ENCODE results near the gene RASIP1.
"Not testable (repeated sequence)": the region's sequence is repeated elsewhere in the genome, so short reads cannot be mapped to it uniquely, and the experiment has no call there.

Gene RASIP1

DNA sequence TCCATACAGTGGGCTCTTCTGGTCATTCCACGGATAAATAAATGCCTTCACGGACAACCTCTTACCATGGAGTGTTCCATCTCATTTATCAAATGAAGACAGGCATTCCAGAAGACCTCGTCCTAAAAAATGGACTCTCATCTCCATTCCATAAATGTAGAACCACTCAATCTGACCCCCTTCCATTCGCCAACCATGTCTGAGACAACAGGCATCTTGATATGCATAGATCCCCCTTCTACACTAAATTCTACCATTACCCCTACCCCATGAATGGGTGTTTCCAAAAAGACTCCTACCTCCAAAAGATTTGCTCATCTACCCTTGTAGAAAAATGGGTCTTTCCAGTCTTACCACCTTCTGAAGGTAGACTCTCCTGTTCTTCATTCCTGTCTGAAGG is 9.0 kb downstream of the RASIP1 start:
- DNase-seq (ENCODE audit: low read depth) = no peak

DNA sequence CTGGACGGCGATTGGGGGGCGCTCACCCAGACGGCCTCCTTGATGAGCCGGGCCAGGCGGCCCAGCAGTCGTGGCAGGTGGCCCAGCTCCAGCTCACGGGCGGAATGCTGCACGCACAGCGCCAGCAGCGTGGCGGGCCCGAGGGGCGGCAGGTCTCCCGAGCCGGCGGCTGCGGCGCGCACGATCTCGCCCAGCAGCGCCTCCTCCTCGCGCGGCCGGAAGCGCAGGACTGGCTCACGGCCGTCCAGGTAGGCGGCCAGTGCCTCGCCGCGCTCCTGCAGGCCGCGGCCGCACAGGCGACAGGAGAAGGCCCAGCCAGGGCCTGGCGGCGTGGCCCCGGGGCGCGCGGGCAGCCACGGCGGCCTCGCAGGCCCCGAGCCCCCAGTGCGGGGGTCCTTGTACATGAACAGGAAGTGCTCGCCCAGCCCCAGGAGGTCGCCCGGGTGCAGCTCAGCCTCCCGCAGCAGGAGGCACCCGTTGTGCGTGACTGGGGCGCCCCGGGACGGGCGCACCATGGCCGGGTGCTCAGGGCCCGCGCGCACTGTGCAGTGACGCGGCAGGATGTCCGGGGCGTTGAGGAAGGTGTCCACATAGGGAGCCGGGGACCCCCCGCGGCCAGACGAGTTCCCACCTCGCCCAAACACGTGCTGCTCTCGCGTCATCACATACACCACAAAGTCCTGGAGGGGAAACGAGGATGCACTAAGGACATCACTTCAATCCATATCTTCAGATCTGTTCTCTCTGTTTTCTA is 11.3 kb downstream of the RASIP1 start:
- no peak for DNase-seq (ENCODE audit: low read depth)

DNA sequence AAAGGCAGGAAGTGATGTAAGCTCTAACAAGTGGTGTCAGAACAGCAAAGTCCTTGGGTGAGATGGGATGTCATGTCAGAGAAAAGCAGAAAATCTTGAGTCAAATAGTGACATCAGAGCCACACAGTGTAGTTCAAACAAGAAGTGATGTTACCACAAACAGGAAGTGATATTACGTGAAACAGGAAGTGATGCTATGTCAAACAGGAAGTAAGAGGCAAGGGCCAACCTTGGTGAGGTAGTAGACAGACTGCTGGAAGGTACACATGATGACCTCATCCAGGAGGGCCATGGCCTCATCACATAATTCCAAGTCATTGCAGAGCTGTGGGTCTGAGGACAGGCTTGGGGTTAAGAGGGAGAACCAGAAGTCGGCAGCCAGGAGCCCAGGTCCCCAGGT is 13.9 kb downstream of the RASIP1 start:
- no peak for DNase-seq (ENCODE audit: low read depth)

DNA sequence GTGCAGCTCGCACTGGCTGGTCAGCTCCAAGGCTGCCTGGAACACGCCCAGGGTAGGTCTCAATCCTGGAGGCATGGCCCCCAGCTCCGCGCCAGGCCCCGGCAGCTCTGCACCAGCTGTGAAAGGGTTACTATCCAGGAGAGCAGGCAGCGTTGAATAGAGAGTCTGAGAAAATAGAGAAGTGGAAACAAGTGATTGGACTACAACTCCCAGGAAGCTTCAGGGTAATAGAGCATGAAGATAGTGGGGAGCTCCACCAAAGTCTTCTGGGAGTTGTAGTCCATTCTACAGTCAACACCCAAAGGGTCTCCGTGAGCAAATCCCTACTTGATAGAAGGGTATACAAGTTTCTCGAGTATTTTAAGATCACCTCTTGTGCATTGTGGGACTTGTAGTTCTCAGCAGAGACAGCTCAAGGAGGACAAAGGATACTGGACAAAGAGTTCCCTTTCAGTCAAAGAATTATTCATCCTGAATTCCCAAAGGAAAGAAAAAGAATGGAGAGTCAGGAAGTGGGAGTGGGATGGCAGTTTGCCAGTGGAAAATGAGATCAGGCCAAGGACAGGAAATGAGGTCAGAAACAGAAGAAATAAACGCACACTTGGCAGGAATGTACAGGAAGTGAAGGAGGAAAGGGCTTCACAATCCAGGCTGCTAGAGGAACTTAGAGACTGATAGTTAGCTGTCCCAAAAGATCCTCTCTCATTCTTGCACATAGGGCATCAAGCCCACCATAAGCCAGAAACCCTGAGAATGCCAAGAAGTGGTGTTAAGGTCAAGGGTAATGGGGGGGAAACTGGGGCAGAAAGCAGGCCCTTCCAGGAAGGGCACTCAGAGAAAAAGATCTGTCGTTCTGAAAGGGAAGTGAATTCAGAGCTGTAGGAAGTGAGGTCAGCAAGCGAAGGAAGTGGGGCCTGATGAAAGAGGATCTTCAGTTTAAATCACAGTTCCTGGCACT is 15.3 kb downstream of the RASIP1 start:
- no peak for DNase-seq (ENCODE audit: low read depth)

DNA sequence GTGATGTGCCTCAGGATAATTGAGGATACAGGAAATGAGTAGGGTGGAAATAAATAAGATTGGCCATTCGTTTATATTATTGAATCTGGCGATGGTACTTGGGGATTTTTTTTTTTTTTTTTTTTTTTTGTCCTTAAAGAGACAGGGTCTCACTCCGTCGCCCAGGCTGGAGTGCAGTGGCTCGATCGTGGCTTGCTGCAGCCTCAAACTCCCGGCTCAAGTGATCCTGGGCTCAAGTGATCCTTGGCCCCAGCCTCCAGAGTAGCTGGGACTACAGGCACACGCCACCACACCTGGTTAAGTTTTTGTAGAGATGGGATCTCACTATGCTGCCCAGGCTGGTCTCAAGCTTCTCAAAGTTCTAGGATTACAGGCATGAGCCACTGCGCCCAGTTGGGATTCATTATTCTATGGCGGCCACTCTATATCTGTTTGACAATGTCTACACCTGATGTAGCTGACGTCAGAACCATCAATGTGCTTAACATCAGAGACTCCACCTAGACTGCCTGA is 18.2 kb downstream of the RASIP1 start:
- no peak for DNase-seq (ENCODE audit: low read depth)

DNA sequence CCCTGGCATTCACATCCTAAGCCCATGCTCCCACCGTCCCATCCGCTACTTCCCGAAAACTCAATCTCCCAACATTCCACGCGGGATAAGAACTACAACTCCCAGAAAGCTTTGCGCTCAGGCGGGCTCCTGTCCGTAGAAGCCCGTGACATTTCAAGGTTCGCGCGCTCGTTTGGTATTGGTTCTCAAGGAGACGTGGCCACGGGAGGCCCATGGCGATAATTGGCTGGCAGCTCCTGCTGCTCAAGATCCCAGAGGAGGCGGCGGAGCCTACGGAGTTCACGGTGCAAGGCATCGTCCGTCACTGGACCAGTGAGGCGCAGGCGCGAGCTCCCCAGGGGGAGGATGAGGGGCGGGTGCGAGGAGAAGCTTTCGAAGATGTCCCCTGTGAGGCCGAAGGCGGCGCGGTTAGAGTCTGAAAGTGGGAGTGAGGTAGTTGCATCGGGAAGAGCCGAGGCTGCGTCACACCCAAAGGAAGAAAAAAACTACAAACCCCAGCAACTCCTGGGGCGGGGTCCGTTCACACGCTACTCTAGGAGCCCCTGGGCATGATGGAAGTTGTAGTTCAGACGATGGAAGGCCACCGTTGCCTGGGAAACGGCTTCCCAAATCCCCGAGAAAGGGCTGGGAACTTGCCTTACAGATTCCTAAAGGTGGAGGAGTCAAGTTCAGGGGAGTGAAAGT is 19.7 kb downstream of the RASIP1 start:
- DNase-seq (ENCODE audit: low read depth) = peak; percentile 65

DNA sequence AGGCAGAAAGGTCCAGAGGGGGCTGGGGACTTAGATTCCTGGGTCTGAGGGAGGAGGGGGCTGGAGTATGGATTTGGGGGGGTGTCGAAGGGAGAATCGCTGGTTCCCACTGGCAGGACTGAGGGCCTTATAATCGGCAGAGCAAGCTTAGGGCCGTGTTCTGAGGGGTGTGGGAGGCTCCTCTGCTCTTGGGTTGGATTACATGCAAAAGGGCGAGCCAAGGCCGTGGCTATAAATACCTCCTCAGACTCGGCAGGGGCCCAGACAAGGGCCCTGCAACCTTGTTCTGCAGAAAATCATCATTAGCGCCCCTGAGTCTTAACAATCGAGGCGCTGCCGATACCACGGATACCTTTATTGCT is 20.2 kb downstream of the RASIP1 start:
- no peak for DNase-seq (ENCODE audit: low read depth)

DNA sequence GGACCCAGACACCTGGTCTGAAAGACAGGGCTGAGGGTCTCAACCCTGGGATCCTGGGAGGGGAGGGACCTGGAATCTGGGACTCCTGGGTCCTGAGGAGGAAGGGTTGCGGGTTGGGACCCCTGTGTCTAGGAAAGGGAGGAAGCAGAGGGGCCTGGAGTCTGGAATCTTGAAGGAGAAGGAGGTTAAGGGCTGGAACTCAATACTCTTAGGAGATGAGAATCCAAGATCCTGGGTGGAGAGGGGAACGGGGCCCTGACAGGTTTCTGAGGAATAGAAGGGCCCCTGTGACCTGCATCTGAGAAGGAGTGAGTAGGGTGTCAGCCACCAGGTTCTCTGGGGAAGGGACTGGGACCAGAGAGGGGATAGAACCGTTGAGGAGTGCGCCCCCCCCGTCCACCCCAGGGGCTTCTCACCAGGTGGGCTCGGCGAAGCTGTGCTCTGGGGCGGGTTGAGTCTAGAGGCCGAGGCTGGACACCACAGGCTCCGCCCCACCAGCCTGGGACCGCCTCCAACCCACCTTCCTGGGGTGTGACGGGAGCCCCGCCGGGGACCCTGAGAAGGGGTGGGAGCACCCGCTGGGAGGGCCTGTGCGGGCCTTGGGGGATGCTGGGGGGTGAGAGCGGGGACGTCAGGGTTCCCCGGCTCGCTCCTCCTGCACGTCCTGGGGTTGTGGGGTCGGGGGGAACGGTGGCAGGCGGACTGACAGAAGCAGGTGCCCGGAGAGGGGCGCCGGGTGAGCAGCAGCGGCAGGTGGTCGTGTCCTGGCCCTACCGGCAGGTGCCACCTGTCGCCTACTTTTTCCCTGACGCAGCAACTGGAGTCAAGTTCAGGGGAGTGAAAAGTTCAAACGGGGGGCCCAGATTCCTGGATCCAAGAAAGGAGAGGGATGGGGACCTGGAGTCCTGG is 20.9 kb downstream of the RASIP1 start, which contains the start of gene MAMSTR:
Gene MAMSTR (minus strand): TSS at position 463 of the 909 bp plus-strand sequence. CDS start 694 bp downstream, outside the sequence.
- DNase-seq (ENCODE audit: low read depth) = no peak

DNA sequence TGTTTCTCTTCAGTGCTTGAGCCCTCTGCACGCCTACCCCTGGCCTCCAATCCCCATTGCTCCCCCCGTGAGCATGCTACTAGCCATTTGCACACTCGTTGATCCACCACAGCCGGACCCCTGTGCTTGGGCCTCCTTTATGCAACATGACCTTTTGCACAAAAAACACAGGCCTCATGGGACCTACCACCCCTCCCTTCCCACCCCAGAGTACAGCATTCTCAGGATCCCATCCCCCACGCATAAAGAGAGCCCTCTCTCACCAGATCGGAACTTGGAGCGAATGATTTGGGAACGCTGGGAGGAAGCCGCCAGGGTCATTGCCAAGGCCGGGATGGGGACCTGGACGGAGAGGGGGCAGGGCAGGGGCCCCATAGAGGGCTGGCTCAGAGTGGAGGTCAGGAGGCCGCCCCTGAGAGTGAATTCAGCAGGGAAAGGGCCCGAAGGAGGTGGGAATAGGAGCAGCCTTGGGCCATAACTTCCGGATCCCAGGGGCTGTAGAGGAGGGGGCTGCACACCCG is 21.6 kb downstream of the RASIP1 start:
- no peak for DNase-seq (ENCODE audit: low read depth)

DNA sequence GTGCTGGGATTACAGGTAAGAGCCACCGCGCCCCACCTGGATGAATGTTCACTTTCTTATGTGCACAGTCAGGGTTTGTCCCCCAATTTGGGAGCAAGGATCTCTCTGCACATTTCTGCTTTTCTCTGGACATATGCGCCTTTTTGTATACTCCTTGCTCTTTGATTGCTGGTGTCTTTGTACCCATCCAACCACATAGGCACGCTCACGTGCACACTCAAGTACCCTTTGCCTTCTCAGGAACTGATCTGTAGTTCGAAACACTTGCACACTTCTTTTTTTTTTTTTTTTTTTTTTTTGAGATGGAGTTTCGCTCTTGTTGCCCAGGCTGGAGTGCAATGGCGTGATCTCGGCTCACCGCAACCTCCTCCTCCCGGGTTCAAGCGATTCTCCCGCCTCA is 22.3 kb downstream of the RASIP1 start:
- not testable (repeated sequence) for DNase-seq (ENCODE audit: low read depth)

DNA sequence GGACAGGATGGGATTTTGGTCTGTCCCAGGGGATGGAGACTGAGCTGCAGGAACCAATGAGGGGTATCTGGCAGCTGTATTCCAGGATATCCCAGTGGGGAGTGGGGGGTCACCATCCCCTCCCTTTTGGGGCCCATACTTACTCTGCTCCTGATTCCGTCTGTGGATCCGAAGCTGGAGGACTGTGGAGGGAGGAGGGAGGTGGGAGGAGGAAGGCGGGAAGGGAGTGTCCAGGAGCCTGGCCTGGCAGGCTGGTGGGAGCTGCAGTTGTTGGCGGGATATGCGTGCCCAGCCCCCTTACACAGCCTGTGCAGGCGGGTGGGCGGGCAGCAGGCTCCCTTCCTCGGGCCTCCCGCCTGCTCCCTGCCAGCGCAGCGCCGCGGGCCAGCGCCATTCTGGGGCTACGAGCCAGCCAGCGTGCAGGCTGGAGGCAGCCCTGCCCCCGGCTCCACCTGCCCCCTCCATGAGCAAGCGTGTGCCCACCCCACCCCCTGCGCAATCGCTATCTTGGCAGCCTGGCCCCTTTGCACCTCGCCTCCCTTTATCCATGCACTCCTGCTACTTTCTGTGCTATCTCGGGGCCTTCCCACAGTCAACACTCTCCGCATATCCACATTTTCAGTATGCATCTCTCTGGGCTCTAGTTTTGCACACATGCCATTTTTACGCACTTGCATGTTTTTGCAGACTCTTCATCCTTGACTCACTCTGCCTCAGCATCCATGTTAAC is 23.7 kb downstream of the RASIP1 start:
- DNase-seq (ENCODE audit: low read depth) = no peak

DNA sequence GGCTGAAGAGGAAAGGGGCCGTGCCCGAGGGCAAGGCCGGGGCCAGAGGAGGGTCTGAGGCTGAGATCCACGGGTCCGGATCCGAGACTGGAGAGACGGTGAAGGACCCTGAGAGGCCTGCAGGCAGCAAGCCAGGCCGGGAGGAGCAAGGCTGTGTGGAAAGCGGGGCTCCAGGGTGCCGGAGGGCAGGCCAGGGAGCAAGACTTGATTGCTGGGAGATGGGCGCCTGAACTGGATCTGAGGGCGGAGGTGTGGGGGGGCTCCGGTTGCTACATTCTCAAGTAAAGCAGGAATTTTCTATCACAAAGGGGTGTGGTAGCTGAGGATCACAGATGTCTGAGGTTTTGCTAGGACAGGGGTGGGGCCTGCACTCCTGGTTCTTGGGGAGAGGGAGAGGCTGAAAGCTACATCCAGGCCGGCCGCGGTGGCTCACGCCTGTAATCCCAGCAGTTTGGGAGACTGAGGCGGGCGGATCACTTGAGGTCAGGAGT is 24.7 kb downstream of the RASIP1 start:
- DNase-seq (ENCODE audit: low read depth) = no peak

DNA sequence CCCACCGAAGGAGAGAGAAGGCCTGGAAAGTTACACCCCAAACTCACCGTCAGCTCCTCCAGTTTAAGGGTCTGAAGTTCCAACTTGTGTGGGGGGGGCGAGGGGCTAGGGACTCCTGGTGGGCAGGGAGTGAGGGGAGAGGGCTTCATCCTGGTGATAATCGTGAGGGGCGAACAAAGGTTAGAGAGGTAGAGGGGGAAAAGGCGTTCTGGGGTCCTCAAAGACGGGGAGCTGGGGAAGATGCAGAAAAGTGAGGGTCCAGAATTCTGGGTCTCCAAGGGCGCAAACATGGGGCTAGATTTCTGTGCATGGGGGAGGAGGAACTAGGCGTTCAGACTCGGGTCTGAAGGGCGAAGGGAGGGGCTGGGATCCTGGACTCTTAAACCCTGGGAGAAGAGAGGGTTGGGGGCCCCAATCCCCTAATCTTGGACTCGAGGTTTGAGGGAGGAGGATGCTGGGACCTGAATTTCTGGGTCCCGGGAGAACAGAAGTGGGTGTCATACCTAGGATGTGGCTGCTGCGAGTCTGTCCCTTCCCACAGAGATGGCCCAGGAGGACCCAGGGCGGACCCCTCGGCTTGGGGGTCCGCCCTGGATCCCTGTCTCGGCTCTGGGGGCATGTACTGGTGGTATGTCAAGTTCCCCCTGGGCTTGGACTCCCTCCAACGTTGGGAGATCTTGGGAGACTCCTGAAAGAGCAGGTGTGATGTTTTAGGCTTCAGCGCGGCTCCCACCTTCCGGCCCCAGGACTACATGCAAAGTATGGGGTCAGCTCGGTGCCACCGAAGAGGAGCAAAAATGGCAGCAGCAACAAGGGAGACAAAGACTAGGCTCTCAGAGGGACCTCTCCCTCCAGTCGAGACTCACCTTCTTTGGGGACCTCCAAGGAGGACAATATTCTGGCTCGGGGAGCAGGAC is 25.4 kb downstream of the RASIP1 start:
- no peak for DNase-seq (ENCODE audit: low read depth)

DNA sequence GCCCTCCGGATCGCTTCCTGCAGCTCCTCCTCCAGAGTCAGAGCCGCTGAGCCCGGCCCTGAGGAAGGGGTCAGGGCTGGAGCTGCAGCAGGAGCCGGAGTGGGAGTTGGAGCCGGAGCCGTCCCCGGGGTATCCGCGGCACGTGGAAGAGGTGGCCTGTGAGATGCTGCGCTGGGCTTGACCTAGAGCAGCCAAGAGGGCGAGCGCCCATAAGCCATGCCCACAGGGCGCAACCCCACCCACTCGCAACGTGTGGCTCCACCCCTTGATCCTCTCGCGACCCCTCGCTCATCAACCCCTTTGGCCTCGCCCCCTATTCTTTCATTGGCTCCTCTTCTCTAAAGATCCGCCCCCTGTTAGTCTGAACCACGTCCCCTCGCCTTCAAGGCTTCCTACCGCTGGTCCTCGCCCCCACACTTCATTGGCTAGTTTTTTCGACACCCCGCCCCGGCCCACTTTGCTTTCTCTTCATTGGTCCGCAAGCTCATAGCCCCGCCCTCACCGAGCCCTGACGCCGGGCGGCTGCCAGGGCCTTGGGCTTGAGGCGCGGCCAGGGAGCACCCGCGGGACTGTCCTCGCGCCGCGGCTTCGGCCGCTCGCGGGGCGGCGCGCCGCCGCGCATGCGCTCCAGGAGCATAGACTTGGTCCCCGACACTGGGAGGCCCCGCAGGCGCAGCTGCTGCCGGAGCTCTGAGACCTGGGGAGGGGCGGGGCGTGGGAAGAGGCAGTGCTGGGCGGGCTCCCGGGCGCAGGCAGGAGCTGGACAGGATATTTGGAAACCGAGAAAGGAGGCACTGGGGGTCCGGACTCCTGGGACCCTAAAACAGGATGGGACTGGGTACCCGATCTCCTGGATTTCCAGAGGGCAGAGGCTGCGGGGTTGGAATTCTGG is 26.3 kb downstream of the RASIP1 start:
- peak; percentile 85 for DNase-seq (ENCODE audit: low read depth)

DNA sequence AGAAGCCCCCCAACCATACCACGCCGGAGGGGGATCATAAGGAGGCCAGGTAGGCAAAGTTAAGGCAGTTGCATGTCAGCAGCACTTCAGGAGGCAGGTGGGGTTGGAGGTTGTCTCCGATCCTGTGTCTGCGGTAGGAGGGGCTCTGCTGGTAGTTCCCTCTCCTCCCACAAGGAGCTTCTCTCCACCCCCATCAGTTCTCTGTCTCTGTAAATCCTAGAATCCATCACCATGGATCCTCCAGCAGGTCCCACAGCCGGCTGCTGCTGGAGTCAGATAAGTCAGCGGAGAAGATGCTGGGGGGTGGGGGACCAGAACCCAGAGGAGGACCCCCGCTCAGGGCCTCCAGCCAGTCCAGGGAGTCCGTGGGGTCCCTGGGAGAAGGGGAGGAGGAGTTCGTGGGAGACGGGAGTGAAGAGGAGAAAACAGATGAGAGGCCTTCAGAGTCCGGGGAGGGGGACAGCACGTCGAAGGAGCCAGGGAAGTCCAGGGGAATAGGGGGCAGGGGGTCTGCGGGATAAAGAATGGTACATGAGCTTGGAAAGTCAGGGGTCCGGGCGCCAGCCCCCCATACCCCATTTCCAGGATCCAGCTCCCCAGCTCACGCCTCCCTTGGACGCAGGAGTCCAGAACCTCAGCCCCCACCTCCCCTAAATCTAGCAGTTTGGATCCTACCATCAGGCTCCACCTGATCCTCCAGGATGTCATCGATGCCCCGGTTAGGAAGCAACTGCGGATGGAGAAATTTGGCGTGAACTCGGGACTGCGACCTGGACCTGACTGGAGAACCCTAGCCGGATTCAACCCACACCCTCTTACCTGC is 27.2 kb downstream of the RASIP1 start:
- DNase-seq (ENCODE audit: low read depth) = no peak

DNA sequence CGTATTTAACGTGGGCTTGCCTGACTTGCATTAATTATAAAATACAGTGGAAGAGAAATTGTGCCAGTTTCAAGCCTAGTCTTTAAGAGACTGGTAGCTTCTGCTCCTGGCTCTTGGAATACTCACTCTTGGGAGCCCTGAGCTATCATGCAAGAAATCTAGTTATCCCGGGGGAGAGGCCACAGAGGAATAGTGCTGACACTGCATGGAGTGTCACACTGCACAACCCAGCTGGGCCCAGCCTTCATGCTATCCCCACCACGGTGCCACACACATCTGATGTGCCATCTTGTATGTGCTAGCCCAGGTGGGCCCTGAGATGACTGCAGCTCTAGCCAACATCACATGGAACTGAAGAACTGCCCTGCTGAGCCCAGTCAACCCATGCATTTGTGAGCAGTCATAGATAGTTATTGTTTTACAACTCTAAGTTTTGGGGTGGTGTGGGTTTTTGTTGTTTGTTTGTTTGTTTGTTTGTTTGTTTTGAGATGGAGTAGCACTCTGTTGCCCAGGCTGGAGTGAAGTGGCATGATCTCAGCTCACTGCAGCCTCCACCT is 29.2 kb downstream of the RASIP1 start:
- no peak for DNase-seq (ENCODE audit: low read depth)

DNA sequence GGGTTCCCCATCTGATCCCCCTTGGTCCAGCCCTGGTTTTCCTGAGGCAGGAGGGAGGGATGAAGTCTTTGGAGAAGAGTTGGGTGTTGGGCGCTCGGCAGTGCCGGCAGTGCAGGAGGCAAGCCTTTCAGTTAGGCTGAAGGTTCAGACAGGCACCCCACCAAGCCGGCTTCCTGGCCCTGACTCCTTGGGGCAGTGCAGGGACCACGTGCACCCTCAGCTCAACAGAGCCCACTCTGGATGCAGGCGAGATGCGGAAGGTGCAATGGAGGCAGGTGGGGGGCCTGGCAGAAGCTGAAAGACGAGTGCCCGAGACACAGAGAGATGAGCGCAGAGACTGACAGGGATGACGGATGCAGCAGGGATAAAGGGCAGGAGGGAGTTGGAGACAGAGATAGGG is 31.9 kb downstream of the RASIP1 start:
- DNase-seq (ENCODE audit: low read depth) = no peak
